ENCODE results near the gene DOCK2. TPM values are rescaled to one million over a fixed set of nuclear protein-coding genes. Genes with fewer than 3 reads are reported as not detected.

The DOCK2 gene
- total RNA-seq, 1 donor from 2014 or later: 1.1 TPM

GRCh38 chr5:169707686-169708085 lies 70.6 kb downstream of the DOCK2 start:
- H3K9ac ChIP-seq: no peak overlapping the region
- no peak overlapping the region for H3K27ac ChIP-seq
- H3K4me1 ChIP-seq: peaks cover 5% of the 10 kb centered on the region
- H3K4me2 ChIP-seq: no peak overlapping the region
- peaks cover 3% of the 10 kb centered on the region for H3F3A ChIP-seq (ENCODE audit: low read depth)
- Mint-ChIP-seq H3K27me3 (ENCODE audit: insufficient read depth, low read depth) (no peaks in the 10 kb centered on the region), H3K9me3 (no peaks in the 10 kb centered on the region), H3K27ac (no peak overlapping the region), H3K4me1 (peaks cover 44% of the 10 kb centered on the region), H3K4me3 (no peak overlapping the region), H3K36me3 (no peaks in the 10 kb centered on the region)
- TF ChIP-seq EZH2phosphoT487 (IDR thresholded peaks at IDR 0.05): no peak
- TF ChIP-seq CTCF (IDR thresholded peaks at IDR 0.05): no peak
- TF ChIP-seq EZH2 (IDR thresholded peaks at IDR 0.05): no peak
- no peaks in the 10 kb centered on the region for H3K27me3 ChIP-seq
- H3K79me2 ChIP-seq (ENCODE audit: low read depth): no peaks in the 10 kb centered on the region
- no peak overlapping the region for H2AFZ ChIP-seq (replicated peaks)
- no peaks in the 10 kb centered on the region for H3K9me3 ChIP-seq (ENCODE audit: low read depth)
- H4K20me1 ChIP-seq (ENCODE audit: low read depth): no peaks in the 10 kb centered on the region
- H3K36me3 ChIP-seq: no peaks in the 10 kb centered on the region
- no peak for DNase-seq (ENCODE audit: low spot score)
- no peak overlapping the region for H3K4me3 ChIP-seq

GRCh38 chr5:169710675-169711074 lies 73.6 kb downstream of the DOCK2 start:
- no peaks in the 10 kb centered on the region for H4K20me1 ChIP-seq (ENCODE audit: low read depth)

GRCh38 chr5:169711551-169712225 lies 74.6 kb downstream of the DOCK2 start:
- H3K27ac Mint-ChIP-seq: no peak overlapping the region
- peaks cover 10% of the 10 kb centered on the region for H3K9me3 Mint-ChIP-seq
- H3K36me3 ChIP-seq: no peaks in the 10 kb centered on the region
- peaks cover 26% of the 10 kb centered on the region for H3K4me1 Mint-ChIP-seq
- TF ChIP-seq EZH2phosphoT487 (IDR thresholded peaks at IDR 0.05) (no peak), EZH2 (IDR thresholded peaks at IDR 0.05) (no peak), CTCF (IDR thresholded peaks at IDR 0.05) (no peak)
- H3K27me3 Mint-ChIP-seq (ENCODE audit: insufficient read depth, low read depth): peaks cover 5% of the 10 kb centered on the region
- no peak overlapping the region for H3K4me3 Mint-ChIP-seq
- H2AFZ ChIP-seq (replicated peaks): no peak overlapping the region
- H3K9ac ChIP-seq: no peak overlapping the region
- DNase-seq (ENCODE audit: low spot score): no peak
- no peak overlapping the region for H3K27ac ChIP-seq
- no peak overlapping the region for H3K4me3 ChIP-seq
- no peaks in the 10 kb centered on the region for H3K27me3 ChIP-seq
- no peaks in the 10 kb centered on the region for H3K79me2 ChIP-seq (ENCODE audit: low read depth)
- H3F3A ChIP-seq (ENCODE audit: low read depth): no peaks in the 10 kb centered on the region
- H4K20me1 ChIP-seq (ENCODE audit: low read depth): no peaks in the 10 kb centered on the region
- no peak overlapping the region for H3K4me2 ChIP-seq
- H3K9me3 ChIP-seq (ENCODE audit: low read depth): no peaks in the 10 kb centered on the region
- no peaks in the 10 kb centered on the region for H3K4me1 ChIP-seq
- no peaks in the 10 kb centered on the region for H3K36me3 Mint-ChIP-seq

More at GRCh38 chr5:169710675-169711074, 73.6 kb downstream of the DOCK2 start:
- Histone ChIP-seq H3K79me2 (ENCODE audit: low read depth) (no peaks in the 10 kb centered on the region), H3K4me2 (no peak overlapping the region), H3K27ac (no peak overlapping the region), H3K9ac (no peak overlapping the region), H3K36me3 (no peaks in the 10 kb centered on the region), H2AFZ (replicated peaks) (no peak overlapping the region), H3K9me3 (ENCODE audit: low read depth) (no peaks in the 10 kb centered on the region), H3K4me3 (no peak overlapping the region), H3K4me1 (no peaks in the 10 kb centered on the region), H3F3A (ENCODE audit: low read depth) (no peaks in the 10 kb centered on the region), H3K27me3 (no peaks in the 10 kb centered on the region)
- Mint-ChIP-seq H3K27ac (no peak overlapping the region), H3K9me3 (peaks cover 10% of the 10 kb centered on the region), H3K36me3 (no peaks in the 10 kb centered on the region), H3K27me3 (ENCODE audit: insufficient read depth, low read depth) (peaks cover 5% of the 10 kb centered on the region), H3K4me3 (no peak overlapping the region), H3K4me1 (peaks cover 31% of the 10 kb centered on the region)
- no peak for DNase-seq (ENCODE audit: low spot score)
- no peak for TF ChIP-seq EZH2phosphoT487 (IDR thresholded peaks at IDR 0.05)
- no peak for TF ChIP-seq CTCF (IDR thresholded peaks at IDR 0.05)
- no peak for TF ChIP-seq EZH2 (IDR thresholded peaks at IDR 0.05)

Data from neural progenitor cell (in vitro differentiated cells).